HG02981 (cell line): Measurements from ENCODE around the gene RPL18.
A peak's percentile ranks its signal among the peaks of the same experiment; 100 is the strongest.

ENCODE experiments used
- ATAC-seq: cut with Tn5 transposase; IDR thresholded peaks from one replicate; pipeline ENCODE4 v1.9.1; 2021; ENCODE audit warnings: mild to moderate bottlenecking, moderate library complexity; ENCODE audit not compliant: unreplicated experiment

Gene RPL18

DNA sequence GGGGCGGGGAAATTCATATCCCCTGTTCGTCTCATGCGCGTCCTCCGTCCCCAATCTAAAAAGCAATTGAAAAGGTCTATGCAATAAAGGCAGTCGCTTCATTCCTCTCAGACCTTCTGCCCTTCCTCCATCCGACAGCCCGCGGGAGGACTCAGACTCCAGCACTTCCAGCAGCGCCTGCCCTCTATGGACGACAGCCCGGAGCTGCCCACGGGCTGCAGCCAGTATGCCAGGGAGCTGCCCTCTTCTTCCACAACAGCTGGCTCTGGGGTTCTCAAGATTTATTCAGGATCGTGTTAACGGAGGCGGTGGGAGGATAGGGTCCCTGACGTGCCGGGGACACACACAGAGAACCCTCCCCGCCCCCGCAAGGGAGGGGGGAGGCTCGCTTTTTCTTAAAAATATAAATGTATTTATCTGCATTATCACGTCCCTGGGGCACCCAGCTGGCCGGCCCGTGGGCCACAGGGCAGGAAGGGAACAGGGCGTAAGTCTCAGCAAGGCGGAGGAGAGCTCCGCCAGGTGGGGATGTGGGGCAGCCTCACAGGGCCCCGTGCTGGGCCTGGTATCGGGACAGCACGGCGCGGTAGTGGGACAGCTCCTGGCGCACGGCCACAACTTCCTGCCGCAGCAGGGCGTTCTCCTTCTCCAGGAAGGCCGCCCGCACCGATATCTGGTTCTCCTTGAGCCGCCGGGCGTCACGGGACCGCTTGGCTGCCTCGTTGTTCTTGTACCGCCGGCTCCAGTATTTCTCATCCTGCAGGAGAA, 11.5 kb upstream of the RPL18 start:
- ATAC-seq, result no peak

DNA sequence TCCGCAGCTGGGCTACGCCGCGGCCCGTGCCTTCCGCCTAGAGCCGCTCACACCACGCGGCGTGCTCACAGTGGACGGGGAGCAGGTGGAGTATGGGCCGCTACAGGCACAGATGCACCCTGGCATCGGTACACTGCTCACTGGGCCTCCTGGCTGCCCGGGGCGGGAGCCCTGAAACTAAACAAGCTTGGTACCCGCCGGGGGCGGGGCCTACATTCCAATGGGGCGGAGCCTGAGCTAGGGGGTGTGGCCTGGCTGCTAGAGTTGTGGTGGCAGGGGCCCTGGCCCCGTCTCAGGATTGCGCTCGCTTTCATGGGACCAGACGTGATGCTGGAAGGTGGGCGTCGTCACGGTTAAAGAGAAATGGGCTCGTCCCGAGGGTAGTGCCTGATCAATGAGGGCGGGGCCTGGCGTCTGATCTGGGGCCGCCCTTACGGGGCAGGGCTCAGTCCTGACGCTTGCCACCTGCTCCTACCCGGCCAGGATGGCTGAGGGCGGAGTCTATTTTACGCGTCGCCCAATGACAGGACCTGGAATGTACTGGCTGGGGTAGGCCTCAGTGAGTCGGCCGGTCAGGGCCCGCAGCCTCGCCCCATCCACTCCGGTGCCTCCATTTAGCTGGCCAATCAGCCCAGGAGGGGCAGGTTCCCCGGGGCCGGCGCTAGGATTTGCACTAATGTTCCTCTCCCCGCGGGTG, 10.8 kb upstream of the RPL18 start:
- no peak for ATAC-seq

DNA sequence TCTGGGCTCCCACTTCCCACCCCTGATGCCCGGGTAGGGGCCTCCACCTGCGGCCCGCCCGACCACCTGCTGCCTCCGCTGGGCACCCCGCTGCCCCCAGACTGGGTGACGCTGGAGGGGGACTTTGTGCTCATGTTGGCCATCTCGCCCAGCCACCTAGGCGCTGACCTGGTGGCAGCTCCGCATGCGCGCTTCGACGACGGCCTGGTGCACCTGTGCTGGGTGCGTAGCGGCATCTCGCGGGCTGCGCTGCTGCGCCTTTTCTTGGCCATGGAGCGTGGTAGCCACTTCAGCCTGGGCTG, 10.3 kb upstream of the RPL18 start:
- ATAC-seq, result no peak

DNA sequence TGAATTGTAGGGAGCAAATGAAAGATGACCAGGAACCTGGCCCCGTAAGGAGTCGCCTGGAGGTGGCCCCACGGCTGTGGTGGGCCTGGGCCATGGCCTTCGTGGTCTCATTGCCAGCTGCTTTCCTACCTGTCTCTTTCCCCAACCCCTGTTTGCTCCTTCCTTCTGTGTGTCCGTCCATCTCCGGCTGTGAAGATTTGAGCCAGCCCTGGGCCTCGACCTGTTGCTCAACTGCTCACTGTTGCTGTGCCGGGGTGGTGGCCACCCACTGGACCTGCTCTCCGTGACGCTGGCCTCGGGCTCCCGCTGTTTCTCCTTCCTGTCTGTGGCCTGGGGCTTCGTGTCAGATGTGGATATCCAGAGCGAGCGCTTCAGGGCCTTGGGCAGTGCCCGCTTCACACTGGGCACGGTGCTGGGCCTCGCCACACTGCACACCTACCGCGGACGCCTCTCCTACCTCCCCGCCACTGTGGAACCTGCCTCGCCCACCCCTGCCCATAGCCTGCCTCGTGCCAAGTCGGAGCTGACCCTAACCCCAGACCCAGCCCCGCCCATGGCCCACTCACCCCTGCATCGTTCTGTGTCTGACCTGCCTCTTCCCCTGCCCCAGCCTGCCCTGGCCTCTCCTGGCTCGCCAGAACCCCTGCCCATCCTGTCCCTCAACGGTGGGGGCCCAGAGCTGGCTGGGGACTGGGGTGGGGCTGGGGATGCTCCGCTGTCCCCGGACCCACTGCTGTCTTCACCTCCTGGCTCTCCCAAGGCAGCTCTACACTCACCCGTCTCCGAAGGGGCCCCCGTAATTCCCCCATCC, 9.7 kb upstream of the RPL18 start:
- no peak for ATAC-seq

DNA sequence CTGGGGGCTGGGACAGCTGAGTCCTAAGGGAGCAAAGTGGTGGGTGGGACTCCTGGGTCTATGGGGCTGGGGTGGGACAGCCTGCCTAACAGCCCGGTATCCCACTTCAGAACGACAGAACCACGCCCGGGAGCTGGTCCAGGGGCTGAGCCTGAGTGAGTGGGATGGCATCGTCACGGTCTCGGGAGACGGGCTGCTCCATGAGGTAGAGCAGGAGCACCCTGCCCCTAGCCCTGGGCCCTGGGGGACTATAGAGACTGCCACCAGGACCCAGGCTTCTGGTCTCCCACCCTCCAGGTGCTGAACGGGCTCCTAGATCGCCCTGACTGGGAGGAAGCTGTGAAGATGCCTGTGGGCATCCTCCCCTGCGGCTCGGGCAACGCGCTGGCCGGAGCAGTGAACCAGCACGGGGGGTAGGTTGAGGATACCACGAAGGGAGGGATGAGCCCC, 8.9 kb upstream of the RPL18 start:
- no peak for ATAC-seq

DNA sequence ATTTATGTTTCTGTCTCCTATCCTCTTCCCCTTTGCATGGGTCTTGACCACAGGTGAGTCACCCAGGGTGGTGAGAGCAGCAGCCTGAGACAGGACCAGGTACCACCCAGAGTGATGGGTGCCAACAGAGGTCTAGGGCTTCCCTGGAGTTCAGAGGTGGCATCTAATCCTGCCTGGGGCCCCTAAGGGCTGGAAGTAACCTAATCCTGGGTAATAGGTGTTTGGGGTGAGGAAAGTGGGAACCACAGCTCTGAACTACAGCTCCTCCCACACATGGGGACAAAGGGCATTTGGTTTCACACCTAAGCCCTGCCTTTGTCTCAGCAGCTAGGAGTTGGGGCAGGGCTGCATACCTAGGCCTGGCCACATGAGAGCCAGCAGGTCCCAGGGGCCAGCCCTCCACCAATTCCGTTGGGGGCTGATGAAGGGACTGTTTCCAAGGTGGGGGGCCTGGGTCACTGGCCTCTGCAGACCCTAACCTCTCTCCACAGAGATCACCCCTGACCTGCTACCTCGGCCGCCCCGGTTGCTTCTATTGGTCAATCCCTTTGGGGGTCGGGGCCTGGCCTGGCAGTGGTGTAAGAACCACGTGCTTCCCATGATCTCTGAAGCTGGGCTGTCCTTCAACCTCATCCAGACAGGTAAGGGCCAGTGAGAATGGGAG, 8.4 kb upstream of the RPL18 start:
- ATAC-seq, result no peak

DNA sequence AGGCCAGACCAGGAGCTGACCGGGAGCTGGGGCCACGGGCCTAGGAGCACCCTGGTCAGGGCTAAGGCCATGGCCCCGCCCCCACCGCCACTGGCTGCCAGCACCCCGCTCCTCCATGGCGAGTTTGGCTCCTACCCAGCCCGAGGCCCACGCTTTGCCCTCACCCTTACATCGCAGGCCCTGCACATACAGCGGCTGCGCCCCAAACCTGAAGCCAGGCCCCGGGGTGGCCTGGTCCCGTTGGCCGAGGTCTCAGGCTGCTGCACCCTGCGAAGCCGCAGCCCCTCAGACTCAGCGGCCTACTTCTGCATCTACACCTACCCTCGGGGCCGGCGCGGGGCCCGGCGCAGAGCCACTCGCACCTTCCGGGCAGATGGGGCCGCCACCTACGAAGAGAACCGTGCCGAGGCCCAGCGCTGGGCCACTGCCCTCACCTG, 6.9 kb upstream of the RPL18 start:
- no peak for ATAC-seq

DNA sequence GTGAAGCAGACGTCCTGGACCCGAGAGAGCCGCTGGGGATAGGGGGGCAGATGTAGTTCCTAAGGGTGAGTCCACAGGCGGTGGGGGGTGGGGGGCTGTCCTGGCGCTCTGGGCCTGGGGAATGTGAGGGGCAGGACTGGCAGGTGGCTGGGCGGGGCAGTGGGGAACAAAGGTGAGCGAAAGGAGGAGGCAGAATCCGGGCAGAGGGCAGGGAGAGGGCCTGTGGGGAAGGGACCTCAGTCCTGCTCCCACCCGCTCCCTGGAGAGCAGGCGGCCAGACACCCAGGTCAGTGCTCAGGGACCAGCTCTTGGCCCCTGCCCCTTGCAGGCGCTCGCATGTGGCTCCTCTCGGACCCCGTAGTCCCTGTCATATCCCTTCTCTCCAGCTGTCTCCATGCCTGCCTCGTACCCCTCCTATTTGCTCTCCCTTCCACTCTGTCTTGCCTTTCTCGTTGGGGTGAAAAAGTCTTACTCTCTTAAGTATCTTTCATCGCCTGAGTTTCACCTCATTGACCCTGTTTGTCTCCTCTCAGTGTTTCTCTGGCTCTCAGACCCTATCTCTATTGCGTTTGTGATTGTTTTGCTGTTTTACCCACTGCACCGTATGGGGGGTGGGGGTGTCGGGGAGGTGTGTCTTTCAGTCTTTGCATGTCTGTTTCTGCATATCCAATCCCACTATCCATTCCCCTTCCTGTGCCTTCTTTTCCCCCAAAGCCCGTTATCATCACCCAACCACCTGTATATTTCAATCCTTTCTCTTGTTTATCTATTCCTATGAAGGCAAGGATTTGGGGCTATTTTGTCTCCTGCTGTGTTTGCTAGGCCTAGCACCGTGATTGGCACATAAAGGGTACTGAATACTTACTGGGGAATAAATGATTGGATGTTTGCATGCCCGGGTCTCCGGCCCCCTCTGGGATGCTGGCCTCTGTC, 6.1 kb upstream of the RPL18 start:
- ATAC-seq, result no peak

DNA sequence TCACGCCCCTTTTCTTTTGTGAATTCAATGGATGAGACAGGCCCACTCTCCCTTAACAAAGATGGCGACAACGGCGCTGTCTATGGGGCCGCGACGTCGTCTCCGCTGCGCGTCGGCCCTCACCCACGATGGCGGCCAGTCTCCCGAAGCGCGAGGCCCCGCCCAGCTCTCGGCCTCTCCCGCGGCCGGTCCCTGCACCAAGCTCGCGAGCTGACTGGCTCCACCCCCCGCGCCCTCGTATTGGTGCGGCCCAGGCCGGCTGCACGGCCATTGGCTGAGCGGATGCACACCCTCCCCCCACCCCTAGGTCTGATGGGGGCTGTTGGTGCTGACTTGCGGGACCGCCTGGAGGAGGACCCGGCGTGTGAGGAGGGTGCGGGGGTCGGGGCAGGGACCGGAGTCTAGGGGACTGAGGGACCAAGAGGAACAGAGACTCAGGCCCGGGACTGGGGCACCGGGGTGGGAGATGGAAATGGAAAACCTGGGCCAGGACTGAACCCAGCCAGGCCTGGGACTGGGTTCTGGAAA, 5.2 kb upstream of the RPL18 start:
- peak; percentile 65 for ATAC-seq

DNA sequence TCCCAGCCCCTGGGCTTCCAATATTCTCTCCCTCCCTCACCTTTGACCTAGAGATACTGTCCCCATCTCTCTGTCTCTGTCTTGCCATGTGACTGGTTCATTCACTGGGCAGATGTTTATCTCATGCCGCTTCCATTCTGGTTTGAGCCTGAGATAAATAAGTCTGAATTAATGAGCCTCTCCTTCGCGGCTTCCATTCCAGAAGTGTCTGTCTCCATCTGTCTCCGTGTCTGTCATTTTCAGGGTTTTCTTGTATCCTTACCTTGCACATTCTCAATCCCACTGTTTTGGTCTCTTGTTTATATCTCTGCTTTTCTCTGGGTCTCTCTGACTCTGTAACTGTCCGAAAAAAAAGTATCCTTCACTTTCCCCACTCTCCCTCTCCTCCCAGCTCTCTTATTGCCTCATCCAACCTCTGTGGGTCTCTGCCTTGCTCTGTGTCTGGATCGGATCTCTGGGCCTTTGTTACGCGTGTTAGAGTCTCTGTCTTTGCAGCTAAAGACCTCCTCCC, 4.6 kb upstream of the RPL18 start:
- ATAC-seq, result no peak

DNA sequence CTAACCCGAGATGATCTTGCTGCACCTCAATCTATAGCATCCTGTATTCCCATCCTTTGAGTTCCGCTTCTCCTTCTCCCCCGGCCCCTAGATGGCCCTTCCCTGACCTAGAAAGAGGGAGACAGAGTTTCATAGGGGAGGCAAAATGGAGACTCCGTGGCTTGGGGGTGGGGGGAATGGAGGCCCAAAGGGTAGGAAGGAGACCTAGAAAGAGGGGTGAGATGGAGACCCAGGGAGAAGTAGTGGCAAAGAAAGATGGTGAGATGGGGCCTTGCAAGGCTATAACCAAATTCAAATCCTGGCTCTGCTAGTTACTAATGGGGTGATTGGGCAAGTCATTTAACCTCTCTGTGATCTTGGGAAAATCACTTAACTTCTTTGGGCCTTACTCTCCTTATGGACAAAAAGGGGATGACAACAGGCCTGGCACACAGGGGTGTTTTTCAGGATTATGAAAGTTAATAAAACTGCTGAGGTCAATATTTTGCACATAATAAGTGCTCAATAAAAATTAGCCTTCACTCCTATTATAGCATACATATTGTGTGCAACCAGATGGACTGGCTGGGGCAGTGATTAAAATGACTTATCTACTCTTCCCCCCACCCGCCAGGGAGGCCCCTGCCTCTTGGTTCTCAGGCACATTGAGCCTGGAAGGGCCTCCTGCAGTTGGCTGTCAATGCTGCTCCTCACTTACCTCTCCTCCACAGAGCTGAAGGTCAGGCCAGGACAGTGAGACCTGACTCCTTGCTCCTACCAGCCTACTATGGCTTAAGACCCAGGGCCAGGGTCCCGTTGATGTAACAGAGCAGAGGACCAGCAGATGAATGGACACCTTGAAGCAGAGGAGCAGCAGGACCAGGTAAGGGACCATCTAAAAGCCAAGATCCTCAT, 961 bp upstream of the RPL18 start:
- no peak for ATAC-seq

DNA sequence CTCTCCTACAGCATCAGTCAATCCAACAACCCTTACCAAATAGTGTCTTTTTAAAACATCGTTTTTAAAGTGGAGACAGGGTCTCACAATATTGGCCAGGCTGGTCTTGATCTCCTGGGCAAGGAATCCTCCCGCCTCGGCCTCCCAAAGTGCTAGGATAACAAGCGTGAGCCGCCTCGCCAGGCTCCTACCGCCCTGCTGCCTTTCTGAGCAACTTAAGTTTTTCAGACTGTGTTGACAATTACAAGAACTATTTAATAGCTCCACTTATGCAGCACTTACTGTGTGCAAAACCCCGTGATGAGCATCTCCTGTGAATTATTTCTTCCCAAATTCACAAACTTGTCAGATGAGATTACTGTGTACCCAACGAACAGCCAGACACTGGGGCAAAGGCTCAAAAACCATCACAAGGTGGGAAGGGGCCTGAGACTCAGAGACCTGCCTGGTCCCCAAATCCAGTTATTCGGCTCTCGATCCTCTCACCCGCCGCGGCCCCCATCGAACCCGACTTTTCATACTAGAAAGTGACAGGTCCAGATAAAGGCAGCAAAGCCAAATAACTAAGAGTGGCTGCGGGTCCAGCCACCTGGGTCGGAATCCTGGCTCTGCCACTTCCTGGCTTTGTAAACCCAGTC, 581 bp downstream of the RPL18 start:
- ATAC-seq, result no peak

DNA sequence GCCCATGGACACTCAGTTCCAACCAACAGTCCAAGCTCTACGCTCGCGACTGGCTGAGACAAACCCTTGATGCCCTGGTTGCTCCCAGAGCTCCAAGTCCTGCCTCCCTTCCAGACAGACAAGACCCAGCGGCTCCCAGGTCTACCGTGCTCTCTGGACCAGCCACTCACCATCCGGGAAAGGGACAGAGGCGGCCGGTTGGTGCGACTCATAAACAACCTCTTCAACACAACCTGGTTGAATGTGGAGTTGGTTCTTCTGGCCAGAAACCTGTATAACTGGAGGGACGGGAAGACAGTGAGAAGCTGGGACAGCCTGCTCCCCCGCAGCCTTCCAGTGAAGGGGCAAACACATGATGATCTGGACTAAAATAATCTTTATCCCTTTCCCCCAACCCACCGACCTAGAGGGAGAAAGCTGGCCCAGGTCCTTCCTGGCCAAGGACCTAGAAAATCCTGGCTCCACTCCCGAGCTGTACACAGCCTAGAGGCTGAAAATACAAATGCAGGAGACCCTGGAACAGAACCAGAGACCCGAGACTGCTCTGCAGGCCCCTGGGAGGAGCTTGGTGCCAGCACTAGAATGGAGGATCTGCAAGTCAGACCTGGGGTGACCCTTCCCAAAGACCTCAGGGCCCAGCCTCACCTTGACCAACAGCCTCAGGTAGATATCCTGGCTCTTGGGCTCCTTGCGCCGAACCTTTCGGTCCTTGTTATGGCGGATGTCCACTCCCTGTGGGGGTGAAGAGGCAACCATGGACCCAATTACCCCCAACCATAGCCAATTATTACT, 1.6 kb downstream of the RPL18 start:
- ATAC-seq, result no peak

DNA sequence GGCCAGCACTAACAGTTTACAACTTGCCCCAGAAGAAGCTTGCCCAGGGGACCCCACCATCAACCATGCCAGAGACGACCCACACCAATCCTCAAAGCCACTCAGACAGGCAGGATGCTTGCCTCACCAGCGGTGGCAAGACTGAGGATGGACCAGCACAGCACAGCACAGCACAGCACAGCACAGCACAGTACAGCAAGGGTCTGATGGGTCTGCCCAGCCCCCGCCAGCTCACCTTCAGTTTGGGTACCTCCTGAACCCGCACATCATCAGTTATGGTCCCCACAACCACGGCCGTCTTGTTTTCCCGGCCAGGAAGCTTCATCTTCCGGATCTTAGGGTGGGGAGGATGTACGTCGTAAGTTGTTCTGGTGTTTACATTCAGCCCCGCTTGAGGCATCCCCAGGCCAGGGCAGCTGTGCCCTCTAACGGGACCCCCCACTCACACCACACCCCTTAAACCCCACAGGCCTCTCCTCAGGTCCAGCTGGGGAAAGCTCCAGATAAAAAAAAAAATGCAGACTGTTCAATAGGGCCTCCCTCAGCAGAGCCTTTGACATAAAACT, 2.4 kb downstream of the RPL18 start:
- no peak for ATAC-seq

DNA sequence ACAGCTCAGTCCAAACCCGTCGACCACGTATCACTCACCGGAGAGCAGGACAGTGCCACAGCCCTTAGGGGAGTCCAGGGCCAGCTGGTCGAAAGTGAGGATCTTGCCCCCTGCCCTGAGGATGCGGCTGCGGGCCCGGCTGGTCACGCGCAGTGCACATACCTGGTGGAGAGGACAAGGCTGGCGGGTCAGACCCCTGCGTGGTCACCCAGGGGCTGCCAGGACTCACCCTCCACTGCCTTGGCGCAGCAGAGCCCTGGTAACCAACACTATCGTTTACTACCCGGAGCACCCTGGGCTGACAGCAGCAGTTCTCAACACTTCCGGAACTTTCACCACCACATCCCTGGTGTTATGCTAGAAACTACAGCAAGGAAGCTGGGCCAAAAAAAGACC, 2.9 kb downstream of the RPL18 start:
- ATAC-seq, result no peak

DNA sequence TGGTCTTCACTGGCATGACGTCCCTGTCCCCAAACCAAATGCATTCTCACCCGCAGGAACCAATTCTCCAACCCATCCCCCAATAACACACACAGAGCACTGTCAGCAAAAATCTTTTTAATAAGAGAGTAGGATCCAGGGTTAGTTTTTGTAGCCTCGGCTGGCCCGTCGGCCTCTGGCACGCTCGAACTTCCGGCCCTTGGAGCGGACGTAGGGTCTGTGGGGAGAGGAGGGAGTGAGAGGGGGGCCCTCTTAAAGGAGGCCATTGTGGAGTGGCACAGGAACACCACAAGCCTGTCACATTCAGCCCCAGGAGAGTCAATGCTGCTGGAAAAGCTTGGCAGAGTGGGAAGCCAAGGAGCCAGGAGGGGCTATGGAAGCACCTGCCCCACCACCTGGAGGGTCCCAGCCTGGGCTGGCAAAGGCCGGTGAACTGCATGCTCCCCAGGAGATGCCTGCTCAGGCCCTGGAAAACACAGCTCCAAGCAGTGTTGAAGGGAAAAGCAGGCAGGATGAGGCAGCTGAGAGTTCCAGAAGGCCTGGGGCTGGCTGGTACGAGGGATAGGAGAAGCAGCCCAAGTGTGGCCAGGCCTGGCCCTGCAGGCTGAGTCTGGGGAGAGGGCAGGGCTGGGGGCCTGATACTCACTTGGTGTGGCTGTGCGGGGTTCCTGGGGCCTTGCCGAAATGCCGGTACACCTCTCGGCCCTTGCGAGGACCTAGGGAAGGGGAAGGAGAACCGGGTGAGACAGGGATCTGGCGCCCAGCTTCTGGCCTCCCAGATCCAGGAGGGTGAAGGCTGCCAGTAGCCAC, 3.5 kb downstream of the RPL18 start:
- no peak for ATAC-seq
